CD4-positive, CD25-positive, alpha-beta regulatory T cell (primary cell): ENCODE results near the gene SLC25A21. TPM values are rescaled to one million over a fixed set of nuclear protein-coding genes. Genes with fewer than 3 reads are reported as not detected.

Experiments
- ATAC-seq, 2 donors: fragments of 150-1000 bp; cut with Tn5 transposase; one replicate each; pipeline ENCODE4 v1.10.0; 2021; ENCODE audit warnings: low read depth in 2 of 2, moderate number of reproducible peaks in 2 of 2, moderate library complexity in 1 of 2
- DNase-seq, 3 donors: peaks; one replicate each; pipeline versions ENCODE4 v3.0.0 to v3.0.0-alpha.2; 2012 to 2022; ENCODE audit warnings: mixed read lengths in 1 of 3
- H3K27ac ChIP-seq: one replicate; pipeline ENCODE4 v1.7.0; 2013; ENCODE audit warnings: mild to moderate bottlenecking, low read length; ENCODE audit not compliant: insufficient read depth, poor library complexity, severe bottlenecking
- H3K27me3 ChIP-seq: one replicate; pipeline ENCODE4 v1.7.0; 2013; ENCODE audit warnings: low read length; ENCODE audit not compliant: control insufficient read depth, insufficient read depth
- H3K36me3 ChIP-seq: one replicate; pipeline ENCODE4 v1.7.0; 2013; ENCODE audit warnings: mild to moderate bottlenecking, low read length, moderate library complexity; ENCODE audit not compliant: control insufficient read depth, insufficient read depth
- H3K4me1 ChIP-seq: 2 replicates; pipeline ENCODE4 v1.7.0; 2013; ENCODE audit warnings: mild to moderate bottlenecking, low read length; ENCODE audit not compliant: insufficient read depth, control insufficient read depth, poor library complexity, severe bottlenecking
- H3K4me3 ChIP-seq: one replicate; pipeline ENCODE4 v1.7.0; 2013; ENCODE audit warnings: low read depth, mild to moderate bottlenecking, low read length, moderate library complexity
- H3K9me3 ChIP-seq, 2 experiments: 1 replicate in 1 of 2; 2 replicates in 1 of 2; pipeline ENCODE4 v1.7.0; 2013; ENCODE audit warnings: low read length in 2 of 2, mild to moderate bottlenecking in 1 of 2, moderate library complexity in 1 of 2; ENCODE audit not compliant: control insufficient read depth in 2 of 2
- H3K27ac Mint-ChIP-seq, 3 donors: one replicate each; pipeline ENCODE4 v1.8.0; 2020 to 2022; ENCODE audit warnings: mild to moderate bottlenecking in 3 of 3, mixed read lengths in 3 of 3, moderate library complexity in 2 of 3
- H3K27me3 Mint-ChIP-seq: one replicate; pipeline ENCODE4 v1.8.0; 2022; ENCODE audit warnings: mild to moderate bottlenecking, mixed read lengths
- H3K36me3 Mint-ChIP-seq: one replicate; pipeline ENCODE4 v1.8.0; 2020; ENCODE audit warnings: mixed read lengths
- H3K4me1 Mint-ChIP-seq, 4 donors: one replicate each; pipeline ENCODE4 v1.8.0; 2020 to 2022; ENCODE audit warnings: mixed read lengths in 4 of 4, mild to moderate bottlenecking in 1 of 4
- H3K4me3 Mint-ChIP-seq, 4 donors: one replicate each; pipeline ENCODE4 v1.8.0; 2020 to 2022; ENCODE audit warnings: mild to moderate bottlenecking in 4 of 4, mixed read lengths in 4 of 4, moderate library complexity in 3 of 4
- H3K9me3 Mint-ChIP-seq, 7 donors: one replicate each; pipeline ENCODE4 v1.8.0; 2020 to 2022; ENCODE audit warnings: mixed read lengths in 7 of 7, mild to moderate bottlenecking in 3 of 7, moderate library complexity in 2 of 7
- polyA plus RNA-seq, 4 donors: library from polyadenylated mRNA; unstranded; fragments of 300-500 nt; fragmentation: Illumina TruSeq; gene quantifications; one replicate each; pipeline ENCODE4 v1.2.3, GENCODE V29; 2021
- total RNA-seq: library from RNA; stranded (reverse); gene quantifications from one replicate; pipeline ENCODE4 v1.2.3, GENCODE V29; 2022

SLC25A21 gene
- total and polyA plus RNA-seq, 5 donors from 2014 or later: not detected

GRCh38 chr14:37139710-37140109 is 32.7 kb downstream of the SLC25A21 start:
- no peak overlapping the region for H3K4me3 ChIP-seq
- no peak overlapping the region for H3K27ac ChIP-seq
- Mint-ChIP-seq H3K27me3 (no peaks in the 10 kb centered on the region), H3K4me1 (no peaks in the 10 kb centered on the region), H3K4me3 (no peak overlapping the region), H3K36me3 (no peaks in the 10 kb centered on the region), H3K9me3 (peaks cover 0 to 3% (median 0%) of the 10 kb centered on the region in 7 donors), H3K27ac (no peak overlapping the region)
- H3K36me3 ChIP-seq: no peaks in the 10 kb centered on the region
- H3K4me1 ChIP-seq: no peaks in the 10 kb centered on the region
- H3K27me3 ChIP-seq: no peaks in the 10 kb centered on the region
- DNase-seq (no peak), ATAC-seq (no peak)
- no peaks in the 10 kb centered on the region for H3K9me3 ChIP-seq

GRCh38 chr14:37138898-37139297 is 33.5 kb downstream of the SLC25A21 start:
- Histone ChIP-seq H3K27ac (no peak overlapping the region), H3K36me3 (no peaks in the 10 kb centered on the region), H3K9me3 (no peaks in the 10 kb centered on the region), H3K4me3 (no peak overlapping the region), H3K4me1 (no peaks in the 10 kb centered on the region), H3K27me3 (no peaks in the 10 kb centered on the region)
- Mint-ChIP-seq H3K4me3 (no peak overlapping the region), H3K4me1 (no peaks in the 10 kb centered on the region), H3K9me3 (peaks cover 0 to 3% (median under 1%) of the 10 kb centered on the region in 7 donors), H3K27ac (no peak overlapping the region), H3K27me3 (no peaks in the 10 kb centered on the region), H3K36me3 (no peaks in the 10 kb centered on the region)
- ATAC-seq (no peak), DNase-seq (no peak)

- H3K27ac ChIP-seq: no peak overlapping the region
- no peak for DNase-seq
- no peaks in the 10 kb centered on the region for H3K36me3 ChIP-seq
- H3K27me3 ChIP-seq: no peaks in the 10 kb centered on the region
- Mint-ChIP-seq H3K4me3 (no peak overlapping the region), H3K27ac (no peak overlapping the region), H3K27me3 (no peaks in the 10 kb centered on the region), H3K4me1 (no peaks in the 10 kb centered on the region), H3K9me3 (peaks cover 0 to 9% (median 5%) of the 10 kb centered on the region in 7 donors), H3K36me3 (no peaks in the 10 kb centered on the region)
- H3K9me3 ChIP-seq: no peaks in the 10 kb centered on the region
- no peak overlapping the region for H3K4me3 ChIP-seq
- H3K4me1 ChIP-seq: no peaks in the 10 kb centered on the region
- no peak for ATAC-seq
These were observed 39.0 kb downstream of the SLC25A21 start for GRCh38 chr14:37133284-37133913.

GRCh38 chr14:37131205-37131604 is 41.2 kb downstream of the SLC25A21 start:
- H3K4me3 Mint-ChIP-seq: no peak overlapping the region
- no peaks in the 10 kb centered on the region for H3K36me3 Mint-ChIP-seq
- H3K9me3 Mint-ChIP-seq: peaks cover 2 to 9% (median 5%) of the 10 kb centered on the region in 7 donors
- no peak overlapping the region for H3K4me3 ChIP-seq
- no peaks in the 10 kb centered on the region for H3K9me3 ChIP-seq
- no peak overlapping the region for H3K27ac Mint-ChIP-seq
- no peaks in the 10 kb centered on the region for H3K36me3 ChIP-seq
- no peaks in the 10 kb centered on the region for H3K27me3 Mint-ChIP-seq
- no peak for ATAC-seq
- H3K4me1 Mint-ChIP-seq: no peaks in the 10 kb centered on the region
- H3K27ac ChIP-seq: no peak overlapping the region
- H3K4me1 ChIP-seq: no peaks in the 10 kb centered on the region
- DNase-seq: no peak
- H3K27me3 ChIP-seq: no peaks in the 10 kb centered on the region

- H3K4me1 Mint-ChIP-seq: no peaks in the 10 kb centered on the region
- Histone ChIP-seq H3K27me3 (no peaks in the 10 kb centered on the region), H3K9me3 (no peaks in the 10 kb centered on the region), H3K27ac (no peak overlapping the region), H3K4me3 (no peak overlapping the region), H3K4me1 (no peaks in the 10 kb centered on the region), H3K36me3 (no peaks in the 10 kb centered on the region)
- H3K4me3 Mint-ChIP-seq: no peak overlapping the region
- ATAC-seq (no peak), DNase-seq (no peak)
- H3K36me3 Mint-ChIP-seq: no peaks in the 10 kb centered on the region
- no peaks in the 10 kb centered on the region for H3K27me3 Mint-ChIP-seq
- H3K27ac Mint-ChIP-seq: no peak overlapping the region
- peaks cover 0 to 8% (median 4%) of the 10 kb centered on the region in 7 donors for H3K9me3 Mint-ChIP-seq
These were observed 43.4 kb downstream of the SLC25A21 start for GRCh38 chr14:37129047-37129446.

- DNase-seq (no peak), ATAC-seq (no peak)
- Histone ChIP-seq H3K9me3 (no peaks in the 10 kb centered on the region), H3K27ac (no peak overlapping the region), H3K4me3 (no peak overlapping the region), H3K36me3 (no peaks in the 10 kb centered on the region), H3K4me1 (no peaks in the 10 kb centered on the region), H3K27me3 (no peaks in the 10 kb centered on the region)
- no peaks in the 10 kb centered on the region for H3K4me1 Mint-ChIP-seq
- peaks cover 0 to 6% (median 0%) of the 10 kb centered on the region in 7 donors for H3K9me3 Mint-ChIP-seq
- H3K27me3 Mint-ChIP-seq: no peaks in the 10 kb centered on the region
- no peak overlapping the region for H3K27ac Mint-ChIP-seq
- no peak overlapping the region for H3K4me3 Mint-ChIP-seq
- H3K36me3 Mint-ChIP-seq: no peaks in the 10 kb centered on the region
These were observed 47.8 kb downstream of the SLC25A21 start for GRCh38 chr14:37124614-37125013.

GRCh38 chr14:37122919-37123639 is 49.3 kb downstream of the SLC25A21 start:
- no peaks in the 10 kb centered on the region for H3K36me3 Mint-ChIP-seq
- no peak overlapping the region for H3K4me3 Mint-ChIP-seq
- H3K4me3 ChIP-seq: no peak overlapping the region
- ATAC-seq (no peak), DNase-seq (no peak)
- no peaks in the 10 kb centered on the region for H3K9me3 ChIP-seq
- H3K27ac Mint-ChIP-seq: no peak overlapping the region
- H3K9me3 Mint-ChIP-seq: peaks cover 0 to 6% (median 2%) of the 10 kb centered on the region in 7 donors
- H3K27me3 ChIP-seq: no peaks in the 10 kb centered on the region
- no peaks in the 10 kb centered on the region for H3K27me3 Mint-ChIP-seq
- no peaks in the 10 kb centered on the region for H3K4me1 ChIP-seq
- H3K36me3 ChIP-seq: no peaks in the 10 kb centered on the region
- H3K27ac ChIP-seq: no peak overlapping the region
- no peaks in the 10 kb centered on the region for H3K4me1 Mint-ChIP-seq

- no peaks in the 10 kb centered on the region for H3K36me3 Mint-ChIP-seq
- H3K9me3 Mint-ChIP-seq: peaks cover 0 to 5% (median 1%) of the 10 kb centered on the region in 7 donors
- DNase-seq (no peak), ATAC-seq (no peak)
- H3K4me3 Mint-ChIP-seq: no peak overlapping the region
- Histone ChIP-seq H3K4me1 (no peaks in the 10 kb centered on the region), H3K4me3 (no peak overlapping the region), H3K27ac (no peak overlapping the region), H3K36me3 (no peaks in the 10 kb centered on the region), H3K27me3 (no peaks in the 10 kb centered on the region), H3K9me3 (no peaks in the 10 kb centered on the region)
- H3K4me1 Mint-ChIP-seq: no peaks in the 10 kb centered on the region
- no peaks in the 10 kb centered on the region for H3K27me3 Mint-ChIP-seq
- H3K27ac Mint-ChIP-seq: no peak overlapping the region
These were observed 50.1 kb downstream of the SLC25A21 start for GRCh38 chr14:37122288-37122687.
